IMR-90 (cell line): ENCODE data around the gene SUPT16H.

Experiments
- CTCF ChIP-seq: conservative IDR thresholded peaks from 2 replicates; pipeline ENCODE4 v1.5.1; 2012; ENCODE audit warnings: mild to moderate bottlenecking, low read depth, low read length, improper control_type of control experiment
- MXI1 ChIP-seq: IDR thresholded peaks from 2 replicates; pipeline ENCODE4 v1.6.1; 2012; ENCODE audit warnings: low read depth, mild to moderate bottlenecking, low read length, moderate library complexity, borderline replicate concordance
- NFE2L2 ChIP-seq: fragments of 150-350 bp; IDR thresholded peaks from 2 replicates; pipeline ENCODE4 v1.6.1; 2016; ENCODE audit warnings: low read depth, mild to moderate bottlenecking, low read length
- POLR2A ChIP-seq: IDR thresholded peaks from 2 replicates; pipeline ENCODE4 v1.6.1; 2012; ENCODE audit warnings: mild to moderate bottlenecking, low read depth, low read length
- RAD21 ChIP-seq: IDR thresholded peaks from 2 replicates; pipeline ENCODE4 v1.6.1; 2012; ENCODE audit warnings: low read length, improper control_type of control experiment
- RCOR1 ChIP-seq: IDR thresholded peaks from 2 replicates; pipeline ENCODE4 v1.6.1; 2012; ENCODE audit warnings: mild to moderate bottlenecking, low read length, improper control_type of control experiment; ENCODE audit not compliant: insufficient replicate concordance
- SMC3 ChIP-seq: fragments of 150-350 bp; IDR thresholded peaks from 2 replicates; pipeline ENCODE4 v1.6.1; 2016; ENCODE audit warnings: low read depth, mild to moderate bottlenecking, antibody characterized with exemption, low read length, moderate library complexity

- no peak for TF ChIP-seq MXI1
- TF ChIP-seq RCOR1, result no peak
- no peak for TF ChIP-seq POLR2A
- TF ChIP-seq CTCF, result no peak
- TF ChIP-seq NFE2L2, result no peak
- no peak for TF ChIP-seq SMC3
- no peak for TF ChIP-seq RAD21
These were observed 75.2 kb downstream of the SUPT16H start for GRCh38 chr14:21308479-21309237.
